WI38 (cell line): ENCODE results near the gene KCTD17.

Experiments
- H3K4me3 ChIP-seq: 2 replicates; pipeline ENCODE4 v1.5.1; 2011; ENCODE audit warnings: low read depth, mild to moderate bottlenecking, control low read depth, low read length
- TF ChIP-seq, protein P1 (sequence below): IDR thresholded peaks from 2 replicates; pipeline ENCODE4 v1.5.1; 2012; ENCODE audit warnings: low read depth, mild to moderate bottlenecking, control low read depth, low read length

The KCTD17 gene

DNA sequence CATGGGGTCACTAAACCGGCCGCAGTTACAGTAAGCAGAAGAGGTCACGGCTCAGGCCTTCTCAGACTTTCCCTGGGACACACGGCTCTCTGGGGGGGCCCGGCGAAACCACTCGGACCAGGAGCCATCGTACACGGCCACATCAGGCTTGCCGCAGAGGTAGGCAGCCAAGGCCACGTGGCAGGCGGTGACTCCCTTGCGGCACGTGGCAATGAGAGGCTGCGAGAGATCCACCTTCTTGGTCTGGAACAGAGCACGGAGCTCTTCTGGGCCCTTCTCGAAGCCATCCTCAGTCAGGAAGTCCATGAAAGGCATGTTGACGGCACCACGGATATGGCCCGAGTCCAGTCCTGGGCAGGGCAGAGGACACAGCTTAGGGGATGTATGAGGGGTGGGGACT, 40.6 kb upstream of the KCTD17 start:
- TF ChIP-seq, protein P1, sequence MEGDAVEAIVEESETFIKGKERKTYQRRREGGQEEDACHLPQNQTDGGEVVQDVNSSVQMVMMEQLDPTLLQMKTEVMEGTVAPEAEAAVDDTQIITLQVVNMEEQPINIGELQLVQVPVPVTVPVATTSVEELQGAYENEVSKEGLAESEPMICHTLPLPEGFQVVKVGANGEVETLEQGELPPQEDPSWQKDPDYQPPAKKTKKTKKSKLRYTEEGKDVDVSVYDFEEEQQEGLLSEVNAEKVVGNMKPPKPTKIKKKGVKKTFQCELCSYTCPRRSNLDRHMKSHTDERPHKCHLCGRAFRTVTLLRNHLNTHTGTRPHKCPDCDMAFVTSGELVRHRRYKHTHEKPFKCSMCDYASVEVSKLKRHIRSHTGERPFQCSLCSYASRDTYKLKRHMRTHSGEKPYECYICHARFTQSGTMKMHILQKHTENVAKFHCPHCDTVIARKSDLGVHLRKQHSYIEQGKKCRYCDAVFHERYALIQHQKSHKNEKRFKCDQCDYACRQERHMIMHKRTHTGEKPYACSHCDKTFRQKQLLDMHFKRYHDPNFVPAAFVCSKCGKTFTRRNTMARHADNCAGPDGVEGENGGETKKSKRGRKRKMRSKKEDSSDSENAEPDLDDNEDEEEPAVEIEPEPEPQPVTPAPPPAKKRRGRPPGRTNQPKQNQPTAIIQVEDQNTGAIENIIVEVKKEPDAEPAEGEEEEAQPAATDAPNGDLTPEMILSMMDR = no peak
- H3K4me3 ChIP-seq = no peak overlapping the region

DNA sequence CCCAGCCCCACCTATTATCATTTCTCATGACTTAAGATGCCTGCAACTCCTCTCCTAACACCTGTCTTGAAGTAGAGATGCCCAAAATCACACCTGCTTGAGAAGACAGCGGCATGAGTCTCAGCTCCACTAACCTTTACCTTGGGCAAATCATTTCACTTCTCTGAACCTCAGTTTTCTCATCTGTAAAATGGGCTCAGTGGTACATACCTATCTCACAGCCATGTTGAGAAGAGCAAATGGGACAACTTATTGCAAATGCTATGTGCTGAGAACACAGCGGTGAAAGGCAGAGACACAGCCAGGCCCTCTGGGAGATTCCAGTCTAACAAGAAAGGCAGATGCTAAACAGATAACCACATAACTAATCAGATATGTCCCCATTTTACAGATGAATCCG, 40.1 kb upstream of the KCTD17 start:
- TF ChIP-seq, protein P1 = no peak
- no peak overlapping the region for H3K4me3 ChIP-seq

DNA sequence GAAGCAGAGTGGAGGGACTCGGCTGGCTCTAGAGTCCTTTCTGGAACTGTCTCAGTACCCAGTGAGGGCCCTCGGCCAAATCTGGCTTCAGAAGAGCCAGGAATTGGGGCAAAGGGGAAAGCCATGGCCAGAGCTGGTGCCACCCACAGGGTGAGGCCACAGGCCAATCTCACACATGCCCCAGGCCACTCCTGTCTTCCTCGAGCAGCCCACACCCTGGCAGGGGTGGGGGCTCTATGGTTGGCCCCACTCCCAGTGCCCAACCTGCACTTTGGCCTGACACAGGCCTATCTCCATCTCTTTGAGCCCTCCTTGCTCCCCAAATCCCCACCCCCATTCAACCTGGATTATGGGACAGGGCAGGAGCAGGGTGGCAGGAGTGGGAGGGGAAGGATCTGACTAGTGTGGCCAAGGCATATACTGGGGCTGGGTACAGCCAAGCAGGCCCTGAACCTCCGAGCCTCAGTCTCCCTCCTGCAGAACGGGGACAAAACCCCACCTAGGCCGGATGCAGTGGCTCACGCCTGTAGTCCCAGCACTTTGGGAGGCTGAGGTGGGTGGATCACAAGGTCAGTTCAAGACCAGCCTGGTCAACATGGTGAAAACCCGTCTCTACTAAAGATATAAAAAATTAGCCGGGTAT, 39.2 kb upstream of the KCTD17 start:
- TF ChIP-seq, protein P1 = no peak
- no peak overlapping the region for H3K4me3 ChIP-seq

DNA sequence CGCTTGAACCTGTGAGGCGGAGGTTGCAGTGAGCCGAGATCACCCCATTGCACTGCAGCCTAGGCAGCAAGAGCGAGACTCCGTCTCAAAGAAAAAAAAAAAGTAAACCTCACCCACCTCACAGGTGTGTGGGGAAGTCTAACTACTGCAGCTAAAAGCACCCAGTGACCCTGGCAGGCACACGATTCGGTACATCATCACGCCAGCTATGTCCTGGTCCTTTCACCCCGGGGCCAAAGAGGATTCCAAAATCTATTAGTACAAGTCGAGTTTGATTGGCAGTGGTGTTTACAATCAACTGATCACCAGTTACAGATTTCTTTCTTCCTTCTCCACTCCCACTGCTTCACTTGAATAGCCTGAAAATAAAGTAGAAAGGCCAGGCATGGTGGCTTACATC, 38.6 kb upstream of the KCTD17 start:
- TF ChIP-seq, protein P1 = no peak
- H3K4me3 ChIP-seq = no peak overlapping the region

DNA sequence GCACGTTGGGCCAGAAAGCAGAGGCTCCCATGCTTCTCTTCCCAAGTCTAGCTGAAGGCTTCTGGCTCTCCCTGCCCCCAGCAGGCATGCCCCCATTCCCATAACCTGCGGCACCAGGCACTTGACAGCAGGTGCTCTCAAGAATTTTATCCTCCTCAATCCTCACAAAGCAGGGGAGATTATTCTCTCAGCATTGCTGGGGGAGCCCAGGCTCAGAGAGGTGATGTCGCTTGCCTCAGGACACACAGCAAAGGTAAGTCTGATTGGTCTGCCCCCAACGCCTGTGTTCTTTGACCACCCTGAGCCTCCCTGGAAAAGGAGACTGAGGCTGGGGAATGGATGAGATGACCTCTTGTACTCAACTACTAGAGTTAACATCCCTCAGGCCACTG, 37.1 kb upstream of the KCTD17 start:
- TF ChIP-seq, protein P1 = no peak
- H3K4me3 ChIP-seq = no peak overlapping the region

DNA sequence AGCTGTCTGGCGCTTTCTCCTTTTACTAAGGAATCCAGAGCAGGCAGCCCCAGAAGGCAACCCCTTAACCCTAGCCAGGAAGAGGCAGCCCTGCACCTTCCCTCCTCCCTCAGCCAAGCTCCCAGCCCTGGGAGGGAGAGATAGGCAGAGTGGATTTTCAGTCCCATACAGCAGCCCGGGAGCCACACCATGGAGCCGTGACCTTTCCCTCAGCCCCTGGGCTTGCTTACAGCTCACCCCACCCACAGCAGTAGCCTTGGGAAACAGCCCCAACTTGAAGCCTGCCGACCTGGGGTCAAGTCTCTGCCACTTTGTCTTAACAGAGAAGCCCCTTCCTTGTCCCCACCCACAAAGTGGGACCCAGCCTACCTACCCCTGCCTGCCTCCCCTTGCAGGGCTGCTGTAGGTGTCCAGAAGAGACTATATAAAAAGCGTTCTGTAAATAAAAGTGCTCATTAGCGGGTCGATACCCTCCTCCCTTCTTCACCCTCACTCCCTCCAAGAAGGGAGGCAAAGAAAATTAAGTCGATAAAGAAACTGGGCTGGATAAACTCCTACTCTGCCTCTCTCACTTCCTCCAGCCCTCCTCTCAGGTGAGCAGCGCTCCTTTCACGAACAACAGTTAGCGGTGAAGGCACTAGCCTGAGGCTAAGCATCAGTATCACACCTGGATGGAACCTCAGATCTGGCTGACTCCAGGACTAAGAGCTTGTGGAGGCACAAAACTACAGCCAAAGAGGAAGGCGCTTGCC, 36.5 kb upstream of the KCTD17 start:
- H3K4me3 ChIP-seq = no peak overlapping the region
- TF ChIP-seq, protein P1 = no peak

DNA sequence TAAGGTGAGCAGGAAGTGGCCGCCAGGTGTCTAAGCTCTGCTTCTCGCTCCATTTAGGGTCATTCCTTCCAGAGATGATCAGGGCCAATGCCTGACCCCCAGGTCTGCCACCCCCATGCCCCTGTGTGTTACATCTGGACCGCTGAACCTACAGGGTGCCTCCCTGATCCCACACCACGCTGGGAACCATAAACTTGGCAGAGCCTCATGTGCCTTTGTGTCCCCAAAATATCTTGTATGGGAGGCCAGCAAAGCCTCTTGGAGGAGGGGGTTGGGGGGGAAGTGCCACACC, 36.0 kb upstream of the KCTD17 start:
- TF ChIP-seq, protein P1 = no peak
- no peak overlapping the region for H3K4me3 ChIP-seq
